NCI-H187 treated with DMSO at 0.1 percent for 48 hours (cell line): Measurements from ENCODE around the gene HMMR.
"Not testable (repeated sequence)": the region's sequence is repeated elsewhere in the genome, so short reads cannot be mapped to it uniquely, and the experiment has no call there.

Source experiments
- DNase-seq: peaks from one replicate; lab custom pipeline; 2025; lab: John Stamatoyannopoulos, UW

HMMR gene

GRCh38 chr5:163508753-163509152 lies 48.3 kb downstream of the HMMR start:
- DNase-seq = no peak

- no peak for DNase-seq
These were observed 49.0 kb downstream of the HMMR start for GRCh38 chr5:163509291-163509951.

DNA sequence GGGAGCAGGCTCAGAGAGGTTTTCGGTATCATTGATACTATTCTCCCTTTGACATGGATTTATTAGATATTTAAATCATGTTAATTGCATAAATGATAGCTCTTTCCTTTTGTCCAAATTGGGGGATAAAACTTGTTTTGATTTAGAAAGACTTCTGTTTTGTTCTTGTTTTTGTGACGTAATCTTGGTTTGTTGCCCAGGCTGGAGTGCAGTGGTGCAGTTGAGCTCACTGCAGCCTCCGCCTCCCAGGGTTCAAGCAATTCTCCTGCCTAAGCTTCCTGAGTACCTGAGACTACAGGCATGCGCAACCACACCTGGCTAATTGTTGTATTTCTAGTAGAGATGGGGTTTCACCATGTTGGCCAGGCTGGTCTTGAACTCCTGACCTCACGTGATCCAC lies 52.1 kb downstream of the HMMR start:
- DNase-seq = no peak

DNA sequence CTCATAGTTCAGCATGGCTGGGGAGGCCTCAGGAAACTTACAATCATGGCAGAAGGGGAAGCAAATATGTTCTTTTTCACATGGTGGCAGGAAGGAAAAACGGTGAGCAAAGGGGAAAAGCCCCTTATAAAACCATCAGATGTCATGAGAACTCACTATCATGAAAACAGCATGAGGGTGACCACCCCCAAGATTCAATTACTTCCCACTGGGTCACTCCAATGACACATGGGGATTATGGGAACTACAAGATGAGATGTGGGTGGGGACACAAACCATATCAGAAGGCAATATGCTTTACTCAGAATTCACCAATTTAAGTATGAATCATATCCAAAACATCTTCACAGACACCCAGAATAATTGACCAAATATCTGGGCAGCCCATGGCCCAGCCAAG lies 64.7 kb downstream of the HMMR start:
- no peak for DNase-seq

GRCh38 chr5:163529698-163530097 lies 69.3 kb downstream of the HMMR start:
- no peak for DNase-seq

- DNase-seq = no peak
These were observed 70.8 kb downstream of the HMMR start for GRCh38 chr5:163531272-163531671.

DNA sequence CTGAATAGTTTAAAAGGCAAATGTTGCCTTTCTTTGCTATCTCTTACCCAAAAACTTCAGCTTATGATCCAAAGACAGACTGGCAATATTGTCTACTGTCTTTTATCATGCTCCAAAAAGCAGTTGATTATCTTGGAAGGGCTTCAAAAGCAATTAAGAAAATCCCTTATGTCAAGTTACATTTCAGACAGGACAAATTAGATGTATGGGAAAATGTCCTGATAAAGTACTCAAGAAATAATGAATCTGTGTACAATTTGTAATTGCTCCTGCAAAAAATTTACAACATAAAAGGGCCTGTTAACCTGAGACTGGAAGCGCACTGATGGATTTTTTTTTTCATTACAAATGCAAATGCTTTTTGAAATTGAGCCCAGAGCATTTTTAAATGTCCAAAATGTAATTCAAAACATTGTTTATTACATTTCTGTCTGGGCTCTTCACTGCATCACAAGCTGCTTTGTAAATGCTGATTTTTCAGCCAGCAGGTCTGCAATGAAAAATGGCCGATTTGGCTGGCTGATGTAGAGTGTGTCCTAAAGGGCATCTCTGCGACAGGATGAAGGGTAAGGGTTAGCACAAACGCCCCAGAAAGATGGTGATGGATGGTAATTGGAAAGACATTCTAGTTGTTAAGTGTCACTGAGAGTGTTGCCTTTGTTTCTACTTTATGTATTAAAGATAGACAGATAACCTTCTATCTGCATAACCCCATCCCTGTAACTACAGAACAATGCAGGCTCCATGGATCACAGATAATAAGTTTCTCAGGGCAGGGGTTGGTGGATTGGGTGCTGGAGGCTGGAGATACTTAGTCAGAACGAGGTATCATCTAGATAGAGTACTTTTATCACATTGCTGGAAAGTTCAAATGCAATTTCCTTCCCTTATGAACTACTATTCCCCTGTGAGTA lies 72.0 kb downstream of the HMMR start:
- no peak for DNase-seq

DNA sequence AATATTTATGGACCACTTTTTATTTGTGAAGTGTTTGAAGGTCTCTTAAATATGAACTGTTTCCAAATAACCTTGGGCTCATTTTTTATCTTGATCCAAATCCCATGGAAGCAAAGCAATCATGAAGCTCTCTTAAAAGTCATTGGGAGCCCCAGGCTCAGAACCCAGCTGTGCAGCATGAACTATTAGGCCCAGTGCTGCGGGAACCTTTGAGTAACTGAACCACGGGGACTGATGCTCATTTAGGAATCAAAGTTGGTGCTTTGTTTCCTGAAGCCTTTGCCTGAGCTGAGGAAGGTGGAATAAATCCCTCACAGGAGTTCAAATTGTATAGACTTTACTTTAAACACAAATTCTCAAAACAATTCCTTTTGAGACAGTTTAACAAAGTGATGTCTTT lies 72.8 kb downstream of the HMMR start:
- DNase-seq = no peak

DNA sequence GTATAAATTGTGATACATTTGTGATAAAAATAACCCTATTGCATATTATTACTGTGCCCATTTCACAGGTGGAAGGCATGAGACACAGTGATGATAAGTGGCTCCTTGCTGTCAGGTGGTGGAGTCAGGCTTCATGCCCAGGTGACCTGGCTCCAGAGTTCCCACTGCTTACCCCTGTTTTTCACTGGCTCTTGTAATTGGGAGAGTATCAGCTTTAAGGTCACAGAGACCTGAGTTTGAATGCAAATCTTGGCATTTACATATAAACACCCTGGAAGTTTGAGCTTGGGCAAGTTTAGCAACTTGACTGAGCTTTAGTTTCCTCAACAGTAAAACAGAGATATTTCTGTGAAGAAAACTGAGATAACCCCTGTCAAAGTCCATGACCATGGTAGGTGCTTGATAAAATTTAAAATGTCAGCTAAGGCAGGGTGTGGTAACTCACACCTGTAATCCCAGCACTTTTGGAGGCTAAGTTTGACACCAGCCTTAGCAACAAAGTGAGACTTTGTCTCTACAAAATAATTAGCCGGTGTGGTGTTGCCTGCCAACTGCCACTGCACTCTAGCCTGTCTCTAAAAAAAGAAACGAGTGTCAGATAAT lies 74.2 kb downstream of the HMMR start:
- no peak for DNase-seq

DNA sequence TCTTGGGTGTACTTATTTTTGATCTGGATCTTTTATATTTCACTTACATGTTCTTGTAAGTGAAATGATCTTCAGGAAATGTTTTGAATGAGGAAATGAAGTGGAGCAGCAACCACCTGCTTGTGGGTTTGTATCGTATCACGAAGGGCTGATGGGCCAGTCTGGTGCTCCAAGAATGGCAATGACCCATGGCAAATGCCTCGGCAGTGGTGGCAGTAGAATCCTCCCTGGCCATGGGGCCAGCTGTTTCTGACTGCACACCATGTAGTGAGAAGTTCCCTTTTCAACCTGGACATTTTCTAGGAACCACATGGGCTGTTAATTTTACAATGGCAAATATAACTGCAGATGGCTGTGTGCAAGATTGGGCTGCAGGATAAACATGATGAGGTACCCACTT lies 74.9 kb downstream of the HMMR start:
- no peak for DNase-seq

DNA sequence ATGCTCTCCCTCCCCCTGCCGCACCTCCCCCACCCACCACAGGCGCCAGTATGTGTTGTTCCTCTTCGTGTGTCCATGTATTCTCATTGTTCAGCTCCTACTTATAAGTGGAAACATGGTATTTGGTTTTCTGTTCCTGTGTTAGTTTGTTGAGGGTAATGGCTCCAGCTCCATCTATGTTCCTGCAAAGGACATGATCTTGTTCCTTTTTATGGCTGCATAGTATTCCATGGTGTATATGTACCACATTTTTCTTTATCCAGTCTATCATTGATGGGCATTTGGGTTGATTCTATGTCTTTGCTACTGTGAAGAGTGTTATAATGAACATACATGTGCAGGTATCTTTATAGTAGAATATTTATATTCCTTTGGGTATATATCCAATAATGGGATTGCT lies 76.0 kb downstream of the HMMR start:
- not testable (repeated sequence) for DNase-seq

DNA sequence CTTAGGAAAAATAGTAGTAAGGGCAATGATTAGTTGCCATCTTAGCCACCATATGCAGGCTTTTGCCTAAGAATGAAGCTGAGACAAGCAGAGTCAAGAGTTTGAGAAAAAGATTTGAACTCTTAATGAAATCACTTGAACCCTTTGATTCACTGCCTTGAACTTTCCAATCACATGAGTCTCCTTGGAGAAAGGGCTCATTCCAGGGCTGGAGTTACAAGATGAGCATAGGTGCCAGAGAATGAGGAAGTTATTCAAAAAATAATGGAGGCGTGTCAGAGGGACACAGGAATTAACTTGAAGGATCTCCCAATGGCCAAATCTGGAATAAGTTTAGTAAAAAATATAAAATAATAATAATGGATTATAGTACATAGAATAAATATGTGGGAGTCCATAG lies 80.3 kb downstream of the HMMR start:
- DNase-seq = no peak
